WERI-Rb-1 (cell line): ENCODE data around the gene PIK3R6.

Experiments used
- DNase-seq: peaks from one replicate; pipeline ENCODE4 v3.0.0-alpha.2; 2020
- H3K27ac ChIP-seq: fragments of 250-450 bp; sonication (Bioruptor Pico); 2 replicates; pipeline ENCODE4 v1.5.1; 2020; ENCODE audit warnings: mild to moderate bottlenecking, moderate library complexity
- H3K27me3 ChIP-seq: fragments of 250-450 bp; sonication (Bioruptor Pico); 2 replicates; pipeline ENCODE4 v1.5.1; 2021; ENCODE audit warnings: mild to moderate bottlenecking, low read depth, moderate library complexity; ENCODE audit not compliant: insufficient read depth, severe bottlenecking
- H3K36me3 ChIP-seq: fragments of 250-450 bp; sonication (Bioruptor Pico); 2 replicates; pipeline ENCODE4 v1.5.1; 2020; ENCODE audit warnings: mild to moderate bottlenecking, moderate library complexity
- H3K4me3 ChIP-seq: 2 replicates; pipeline ENCODE4 v1.5.1; 2011; ENCODE audit warnings: low read depth, mild to moderate bottlenecking, control low read depth, low read length
- H3K9me3 ChIP-seq: fragments of 250-450 bp; sonication (Bioruptor Pico); 2 replicates; pipeline ENCODE4 v1.5.1; 2021; ENCODE audit warnings: mild to moderate bottlenecking, moderate library complexity; ENCODE audit not compliant: severe bottlenecking
- CTCF ChIP-seq: IDR thresholded peaks from 2 replicates; pipeline ENCODE4 v1.5.1; 2011; ENCODE audit warnings: low read depth, mild to moderate bottlenecking, control low read depth, inconsistent platforms, low read length

Gene PIK3R6

GRCh38 chr17:8883353-8883752 is 15.9 kb upstream of the PIK3R6 start:
- Histone ChIP-seq H3K36me3 (no peaks in the 10 kb centered on the region), H3K27me3 (no peaks in the 10 kb centered on the region), H3K27ac (no peak overlapping the region), H3K4me3 (no peak overlapping the region), H3K9me3 (no peaks in the 10 kb centered on the region)
- no peak for DNase-seq
- no peak for TF ChIP-seq CTCF

GRCh38 chr17:8881606-8882005 is 14.1 kb upstream of the PIK3R6 start:
- Histone ChIP-seq H3K27ac (no peak overlapping the region), H3K27me3 (no peaks in the 10 kb centered on the region), H3K36me3 (no peaks in the 10 kb centered on the region), H3K4me3 (no peak overlapping the region), H3K9me3 (no peaks in the 10 kb centered on the region)
- TF ChIP-seq CTCF = no peak
- no peak for DNase-seq

DNA sequence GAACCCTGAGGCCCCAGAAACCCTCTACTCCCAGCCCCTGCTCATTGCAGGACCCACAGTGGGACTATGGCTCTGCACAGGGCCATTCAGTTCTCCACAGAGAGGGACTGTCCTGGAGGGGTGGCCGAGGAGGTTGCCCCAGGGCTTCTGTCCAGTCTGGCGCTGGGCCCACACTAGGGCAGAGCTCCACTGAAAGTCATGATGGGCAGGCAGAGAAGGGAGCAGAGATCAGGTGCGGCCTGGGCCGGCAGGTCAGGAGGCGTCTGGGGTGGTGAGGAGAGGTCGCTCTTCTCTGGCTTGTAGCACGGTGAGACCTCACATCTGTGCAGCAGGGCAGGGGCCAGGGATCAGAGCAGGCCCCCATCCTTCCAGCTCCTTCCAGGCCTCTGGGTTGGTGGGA is 13.0 kb upstream of the PIK3R6 start:
- no peak for DNase-seq
- no peaks in the 10 kb centered on the region for H3K36me3 ChIP-seq
- H3K9me3 ChIP-seq = no peaks in the 10 kb centered on the region
- TF ChIP-seq CTCF = no peak
- H3K27me3 ChIP-seq = no peaks in the 10 kb centered on the region
- H3K27ac ChIP-seq = no peak overlapping the region
- no peak overlapping the region for H3K4me3 ChIP-seq

GRCh38 chr17:8879410-8879809 is 11.9 kb upstream of the PIK3R6 start:
- no peak overlapping the region for H3K27ac ChIP-seq
- no peaks in the 10 kb centered on the region for H3K27me3 ChIP-seq
- DNase-seq = no peak
- H3K4me3 ChIP-seq = no peak overlapping the region
- TF ChIP-seq CTCF = no peak
- no peaks in the 10 kb centered on the region for H3K9me3 ChIP-seq
- H3K36me3 ChIP-seq = no peaks in the 10 kb centered on the region

DNA sequence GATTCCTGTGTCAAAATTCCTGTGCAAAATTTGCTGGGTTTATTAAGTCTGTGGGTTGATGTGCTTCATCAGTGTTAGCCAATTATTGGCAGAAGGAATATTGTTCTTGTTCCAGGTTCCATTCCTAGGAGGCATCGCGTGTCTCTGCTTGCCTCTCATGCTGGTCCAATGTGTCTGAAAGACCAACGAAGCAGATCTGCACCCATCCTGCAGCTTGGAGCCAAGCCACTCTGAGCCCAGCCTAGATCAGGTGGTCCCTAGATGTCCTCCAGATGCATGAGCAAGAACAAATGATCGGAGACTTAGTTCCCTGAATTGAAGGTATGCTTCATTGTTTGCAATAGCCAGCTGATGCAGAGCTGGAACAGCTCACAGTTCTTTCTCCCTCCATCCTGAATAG is 10.5 kb upstream of the PIK3R6 start:
- no peak overlapping the region for H3K4me3 ChIP-seq
- H3K27ac ChIP-seq = no peak overlapping the region
- no peak for DNase-seq
- no peaks in the 10 kb centered on the region for H3K36me3 ChIP-seq
- TF ChIP-seq CTCF = no peak
- H3K9me3 ChIP-seq = no peaks in the 10 kb centered on the region
- no peaks in the 10 kb centered on the region for H3K27me3 ChIP-seq

DNA sequence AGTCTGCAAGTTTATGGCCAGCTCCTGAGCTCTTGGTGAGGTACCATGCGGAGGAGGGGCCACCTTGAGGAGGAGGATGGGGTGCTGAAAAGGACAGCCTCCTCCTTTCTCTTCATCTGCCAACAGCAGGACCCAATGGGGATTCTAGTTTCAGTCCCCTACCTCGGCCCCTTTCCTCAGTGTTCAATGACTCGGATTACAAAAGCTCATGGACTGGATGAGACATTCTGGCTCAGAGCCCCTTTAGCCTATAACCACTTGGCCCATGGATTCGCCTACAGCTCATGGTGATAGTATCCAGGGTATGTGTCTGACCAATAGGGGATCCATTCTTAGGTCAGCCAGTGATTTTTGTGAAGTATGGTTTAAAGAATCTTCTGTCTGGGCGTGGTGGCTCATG is 8.5 kb upstream of the PIK3R6 start:
- H3K27me3 ChIP-seq = no peaks in the 10 kb centered on the region
- H3K4me3 ChIP-seq = no peak overlapping the region
- TF ChIP-seq CTCF = no peak
- no peak overlapping the region for H3K27ac ChIP-seq
- H3K9me3 ChIP-seq = no peaks in the 10 kb centered on the region
- DNase-seq = no peak
- no peaks in the 10 kb centered on the region for H3K36me3 ChIP-seq
